HG02571 (cell line): ENCODE results near the gene MTPN.
A peak's percentile ranks its signal among the peaks of the same experiment; 100 is the strongest.

ENCODE experiments used
- ATAC-seq: cut with Tn5 transposase; IDR thresholded peaks from one replicate; pipeline ENCODE4 v1.9.1; 2021; ENCODE audit warnings: mild to moderate bottlenecking, moderate library complexity; ENCODE audit not compliant: unreplicated experiment

MTPN gene, protein sequence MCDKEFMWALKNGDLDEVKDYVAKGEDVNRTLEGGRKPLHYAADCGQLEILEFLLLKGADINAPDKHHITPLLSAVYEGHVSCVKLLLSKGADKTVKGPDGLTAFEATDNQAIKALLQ

GRCh38 chr7:135977007-135977741 is at the start of gene MTPN:
Gene MTPN, minus strand, starts transcription at chr7:135977359. Its CDS starts 259 bp downstream, at chr7:135977100.
- ATAC-seq: peak; percentile 65

DNA sequence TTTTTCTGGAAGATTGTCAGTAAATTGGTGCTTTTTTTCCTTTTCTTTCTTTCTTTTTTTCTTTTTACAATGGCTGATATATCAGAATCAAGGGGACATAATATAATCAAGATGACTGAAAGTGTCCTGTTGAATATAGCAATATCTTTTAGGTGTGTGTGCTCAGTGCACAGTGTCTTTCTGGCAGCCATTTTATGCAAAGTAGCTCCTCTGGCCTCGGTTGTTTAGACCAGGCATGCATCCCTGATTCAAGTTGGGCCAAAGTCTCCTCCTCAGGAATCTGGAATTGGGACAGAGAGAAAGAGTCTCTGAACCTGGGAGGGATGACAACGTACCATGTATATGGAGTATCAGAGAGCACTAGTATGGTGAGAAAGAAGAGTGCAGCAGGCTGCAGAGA is 49.0 kb upstream of the MTPN start:
- ATAC-seq: no peak

DNA sequence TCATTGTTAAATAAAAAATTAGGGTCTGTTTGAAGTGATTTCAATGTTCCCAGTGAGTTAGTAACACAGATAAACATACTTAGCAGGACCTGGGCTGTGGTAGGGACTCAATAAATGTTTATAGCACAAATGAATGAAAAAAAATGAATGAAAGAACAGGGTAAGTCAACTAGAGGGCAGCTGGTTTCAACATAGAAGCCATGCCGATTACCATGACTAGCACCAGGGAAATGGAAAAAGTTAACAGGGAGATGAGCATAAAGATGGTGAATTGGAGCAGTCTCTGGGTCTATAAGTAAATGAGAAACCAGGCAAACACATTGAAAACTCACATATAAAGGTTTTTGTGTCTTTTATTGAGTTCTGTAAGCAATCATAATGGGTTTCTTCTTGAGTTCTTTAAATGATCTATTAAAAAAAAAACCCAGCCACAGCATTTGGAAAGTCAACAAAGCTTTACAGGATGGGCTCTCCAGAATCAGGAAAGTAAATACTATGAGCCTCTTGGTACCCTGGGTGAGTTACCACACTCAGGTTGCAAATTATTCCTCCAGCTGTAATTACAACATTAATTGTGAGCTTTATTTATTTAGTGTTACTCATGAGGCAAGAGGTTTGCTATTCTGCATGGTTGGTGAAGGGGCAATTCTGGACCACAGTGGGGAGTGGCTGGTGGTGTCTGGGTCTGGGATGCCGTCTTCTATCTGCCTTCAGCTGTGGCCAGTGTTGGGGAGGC is 46.1 kb upstream of the MTPN start:
- no peak for ATAC-seq

- no peak for ATAC-seq
These were observed 43.4 kb upstream of the MTPN start for GRCh38 chr7:136020556-136020955.

GRCh38 chr7:136018104-136018503 is 40.9 kb upstream of the MTPN start:
- ATAC-seq: no peak

DNA sequence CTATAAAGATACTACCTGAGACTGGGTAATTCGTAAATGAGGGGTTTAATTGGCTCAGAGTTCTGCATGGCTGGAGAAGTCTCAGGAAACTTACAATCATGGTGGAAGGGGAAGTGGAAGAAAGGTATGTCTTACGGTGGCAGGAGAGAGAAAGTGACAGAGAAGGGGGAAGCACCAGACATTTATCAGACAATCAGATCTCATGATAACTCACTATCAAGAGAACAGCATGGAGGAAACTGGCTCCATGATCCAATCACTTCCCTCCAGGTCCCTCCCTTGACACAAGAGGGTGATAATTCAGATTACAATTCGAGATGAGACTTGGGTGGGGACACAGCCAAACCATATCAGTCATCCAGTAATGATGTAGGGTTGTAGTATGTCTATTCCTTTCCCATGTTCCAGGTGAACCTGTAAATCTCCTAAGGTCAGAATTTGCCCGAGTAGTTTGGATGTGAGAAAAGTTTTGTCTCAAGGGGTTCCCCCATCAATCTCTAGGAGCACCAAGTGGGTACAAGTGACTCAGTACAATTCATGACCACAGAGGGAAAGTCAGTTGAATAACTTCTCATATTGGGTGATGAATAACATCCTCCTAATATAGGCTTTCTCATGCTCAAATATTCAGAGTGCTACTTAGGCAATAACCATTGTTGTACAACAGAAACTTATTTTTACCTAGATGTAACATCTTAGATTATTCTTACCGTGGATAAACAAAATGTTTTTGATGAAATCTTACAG is 39.7 kb upstream of the MTPN start:
- no peak for ATAC-seq

DNA sequence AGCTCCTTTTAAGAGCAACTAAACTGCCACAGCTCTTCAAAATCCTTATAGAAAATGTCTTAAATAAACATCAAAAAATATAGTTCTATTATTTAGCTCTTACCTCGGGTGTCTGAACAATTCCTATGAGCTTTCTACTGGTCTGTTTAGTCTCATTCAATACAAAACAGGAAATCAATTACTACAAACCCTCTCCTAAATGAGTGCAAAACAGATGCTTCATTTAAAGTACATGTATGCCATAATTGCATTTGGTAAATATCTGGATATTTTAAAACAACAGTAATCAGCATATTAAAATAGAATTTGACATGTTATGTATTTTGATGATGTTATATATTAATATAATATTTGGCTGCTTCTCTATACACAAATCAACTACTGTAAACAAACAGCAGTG is 38.5 kb upstream of the MTPN start:
- no peak for ATAC-seq

DNA sequence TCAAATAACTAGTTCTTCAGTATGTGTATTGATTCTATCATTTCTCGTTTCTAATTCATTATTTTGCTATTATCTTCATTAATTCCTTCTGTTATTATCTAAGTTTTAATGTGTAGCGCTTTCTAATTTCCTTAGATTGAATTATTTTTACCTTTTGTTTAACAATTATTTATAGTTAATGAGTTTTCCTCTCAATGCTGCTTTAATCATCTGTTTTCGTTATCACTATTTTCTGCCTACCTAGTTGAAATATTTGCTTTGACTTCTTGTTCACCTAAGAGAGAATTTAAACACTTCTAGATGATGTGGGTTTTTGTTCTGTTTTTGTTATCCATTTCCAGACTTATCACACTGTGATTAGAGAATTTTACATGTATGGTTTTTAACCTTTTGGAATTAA is 37.5 kb upstream of the MTPN start:
- ATAC-seq: no peak

GRCh38 chr7:136012238-136012637 is 35.1 kb upstream of the MTPN start:
- ATAC-seq: no peak

DNA sequence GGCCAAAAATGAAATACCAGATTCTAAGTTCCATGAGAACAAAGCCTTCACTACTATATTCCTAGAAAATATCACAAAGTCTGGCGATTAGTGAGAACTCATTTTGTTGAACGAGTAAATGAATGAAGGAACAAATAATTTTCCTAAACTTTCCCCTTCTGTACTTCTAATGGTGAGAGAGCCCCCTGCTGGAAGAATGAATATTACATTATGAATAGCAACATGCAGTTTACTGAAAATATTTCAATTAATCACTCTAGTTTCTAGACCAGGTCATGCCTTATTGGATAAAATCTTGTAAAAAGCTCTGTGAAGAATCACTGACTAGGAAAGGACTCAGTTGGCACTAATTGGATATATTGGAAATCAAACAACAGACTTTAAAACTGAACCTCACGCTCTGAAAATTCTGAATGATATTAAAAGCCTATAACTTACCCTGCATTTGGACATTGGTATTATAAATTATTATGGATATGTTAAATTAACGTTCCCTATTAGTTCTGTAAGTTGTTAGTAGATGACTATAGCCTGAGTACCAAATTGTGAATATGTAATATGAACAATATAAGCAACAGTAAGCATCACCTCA is 32.4 kb upstream of the MTPN start:
- ATAC-seq: no peak

GRCh38 chr7:136006208-136006607 is 29.0 kb upstream of the MTPN start:
- no peak for ATAC-seq

GRCh38 chr7:136004083-136004482 is 26.9 kb upstream of the MTPN start:
- ATAC-seq: no peak

GRCh38 chr7:136002802-136003201 is 25.6 kb upstream of the MTPN start:
- no peak for ATAC-seq

DNA sequence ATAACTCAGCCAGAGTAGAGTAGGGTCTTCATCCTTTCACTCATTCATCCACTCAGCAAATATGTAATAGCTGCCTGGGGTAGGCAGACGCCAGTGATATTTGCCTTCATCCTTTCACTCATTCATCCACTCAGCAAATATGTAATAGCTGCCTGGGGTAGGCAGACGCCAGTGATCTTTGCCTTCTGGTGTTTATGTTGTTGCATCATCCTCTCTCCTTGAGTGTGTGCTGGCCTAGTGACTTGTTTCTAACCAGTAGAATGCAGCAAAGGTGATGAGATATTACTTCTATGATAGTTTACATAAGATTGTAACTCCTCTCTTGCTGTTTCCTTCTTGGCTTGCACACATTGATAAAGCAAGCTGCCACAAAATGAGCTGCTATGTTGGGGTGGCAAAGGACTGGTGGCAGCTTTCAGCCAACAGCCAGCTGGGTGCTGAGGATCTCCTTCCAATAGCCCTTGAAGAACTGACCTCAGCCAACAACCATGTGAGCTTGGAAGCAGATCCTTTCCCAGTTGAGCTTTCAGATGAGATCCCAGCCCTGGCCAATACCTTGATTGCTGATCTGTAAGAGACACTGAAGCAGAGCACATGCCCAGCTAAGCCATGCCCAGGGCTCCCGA is 23.2 kb upstream of the MTPN start:
- no peak for ATAC-seq

GRCh38 chr7:135998081-135998480 is 20.9 kb upstream of the MTPN start:
- no peak for ATAC-seq

- no peak for ATAC-seq
These were observed 18.6 kb upstream of the MTPN start for GRCh38 chr7:135995748-135996147.

- no peak for ATAC-seq
These were observed 17.5 kb upstream of the MTPN start for GRCh38 chr7:135994466-135995205.

- ATAC-seq: no peak
These were observed 16.8 kb upstream of the MTPN start for GRCh38 chr7:135993950-135994349.

- no peak for ATAC-seq
These were observed 14.7 kb upstream of the MTPN start for GRCh38 chr7:135991906-135992305.

- no peak for ATAC-seq
These were observed 14.2 kb upstream of the MTPN start for GRCh38 chr7:135991322-135991721.
